Panc1 (cell line): Measurements from ENCODE around the gene CARTPT. TPM values are rescaled to one million over a fixed set of nuclear protein-coding genes. Genes with fewer than 3 reads are reported as not detected.

ENCODE experiments used
- ATAC-seq: fragments of 200-7000 bp; cut with Tn5 transposase; 2 replicates; pipeline ENCODE4 v1.9.1; 2020; ENCODE audit warnings: mild to moderate bottlenecking, moderate library complexity
- BruUV-seq: library from RNA; stranded (reverse); fragments of 400-500 nt; replicated peaks from 2 replicates; lab custom pipeline; 2021; lab: Mats Ljungman, UMichigan
- CTCF ChIA-PET: fragments of 300-600 bp; sonication (Branson Sonifier 250); formaldehyde crosslinking; loops from one replicate; lab custom pipeline; 2022; ENCODE audit warnings: antibody characterized with exemption; lab: Charles Lee
- POLR2A ChIA-PET: fragments of 300-600 bp; sonication (Branson Sonifier 250); formaldehyde crosslinking; loops from one replicate; lab custom pipeline; 2022; ENCODE audit warnings: antibody characterized with exemption; lab: Charles Lee
- DNase-seq: peaks from one replicate; pipeline ENCODE4 v3.0.0-alpha.2; 2010; ENCODE audit warnings: low read depth, low spot score
- H3K27ac ChIP-seq: 2 replicates; pipeline ENCODE4 v1.5.1; 2011; ENCODE audit warnings: mild to moderate bottlenecking, low read length, inconsistent platforms
- H3K27me3 ChIP-seq: fragments of 200-500 bp; sonication (Bioruptor generic); 2 replicates; pipeline ENCODE4 v1.6.0; 2014; ENCODE audit warnings: low read length, inconsistent platforms; ENCODE audit not compliant: control insufficient read depth, insufficient read depth
- H3K36me3 ChIP-seq: fragments of 200-500 bp; sonication (Bioruptor generic); 2 replicates; pipeline ENCODE4 v1.5.1; 2014; ENCODE audit warnings: inconsistent platforms, mild to moderate bottlenecking, low read length, moderate library complexity; ENCODE audit not compliant: control insufficient read depth, insufficient read depth
- H3K4me1 ChIP-seq: 2 replicates; pipeline ENCODE4 v1.5.1; 2011; ENCODE audit warnings: inconsistent platforms, mild to moderate bottlenecking, low read length, moderate library complexity; ENCODE audit not compliant: control insufficient read depth, insufficient read depth
- H3K4me3 ChIP-seq, 2 experiments: 2 replicates each; pipeline ENCODE4 v1.5.1; 2011 to 2012; ENCODE audit warnings: low read depth in 2 of 2, low read length in 2 of 2, mild to moderate bottlenecking in 2 of 2, inconsistent platforms in 1 of 2, moderate library complexity in 1 of 2
- H3K9me3 ChIP-seq: fragments of 200-500 bp; sonication (Bioruptor generic); 2 replicates; pipeline ENCODE4 v1.5.1; 2014; ENCODE audit warnings: low read depth, mild to moderate bottlenecking, inconsistent platforms, low read length, moderate library complexity; ENCODE audit not compliant: control insufficient read depth, insufficient read depth
- POLR2AphosphoS5 ChIP-seq: IDR thresholded peaks from 2 replicates; pipeline ENCODE4 v1.6.1; 2012; ENCODE audit warnings: mild to moderate bottlenecking, low read depth, low read length, moderate library complexity
- SIN3A ChIP-seq: IDR thresholded peaks from 2 replicates; pipeline ENCODE4 v1.6.1; 2012; ENCODE audit warnings: low read depth, mild to moderate bottlenecking, low read length, moderate library complexity, borderline replicate concordance; ENCODE audit not compliant: insufficient read depth
- TCF7L2 ChIP-seq: IDR thresholded peaks from 2 replicates; pipeline ENCODE4 v1.6.1; 2011; ENCODE audit warnings: mild to moderate bottlenecking, low read depth, low read length, inconsistent platforms
- in situ Hi-C: cut with HindIII; loops from 2 replicates; pipeline ENCODE4 v1.10.0; 2016; ENCODE audit warnings: low sequenced_read_pairs, low pct_unique_long_range_greater_than_20kb
- intact Hi-C: fragments of 100-400 bp; cut with micrococcal nuclease; formaldehyde crosslinking; loops from one replicate; pipeline ENCODE4 v1.10.0; 2022; ENCODE audit not compliant: unreplicated experiment
- total RNA-seq: library from RNA; stranded (reverse); gene quantifications from one replicate; pipeline ENCODE4 v1.2.1, GENCODE V29; 2021; ENCODE audit not compliant: unreplicated experiment
- TF ChIP-seq, protein P1 (sequence below): fragments of 450-650 bp; IDR thresholded peaks from 2 replicates; pipeline ENCODE4 v1.5.1; 2017; ENCODE audit warnings: mild to moderate bottlenecking
- TF ChIP-seq, protein P2 (sequence below), 2 experiments: IDR thresholded peaks; 2 replicates each; pipeline ENCODE4 v1.6.1; 2011 to 2012; ENCODE audit warnings: low read depth in 2 of 2, control low read depth in 1 of 2, low read length in 1 of 2, mild to moderate bottlenecking in 1 of 2, moderate library complexity in 1 of 2; ENCODE audit not compliant: insufficient read depth in 1 of 2

Gene CARTPT
- total RNA-seq, 1 experiment from 2014 or later: not detected

DNA sequence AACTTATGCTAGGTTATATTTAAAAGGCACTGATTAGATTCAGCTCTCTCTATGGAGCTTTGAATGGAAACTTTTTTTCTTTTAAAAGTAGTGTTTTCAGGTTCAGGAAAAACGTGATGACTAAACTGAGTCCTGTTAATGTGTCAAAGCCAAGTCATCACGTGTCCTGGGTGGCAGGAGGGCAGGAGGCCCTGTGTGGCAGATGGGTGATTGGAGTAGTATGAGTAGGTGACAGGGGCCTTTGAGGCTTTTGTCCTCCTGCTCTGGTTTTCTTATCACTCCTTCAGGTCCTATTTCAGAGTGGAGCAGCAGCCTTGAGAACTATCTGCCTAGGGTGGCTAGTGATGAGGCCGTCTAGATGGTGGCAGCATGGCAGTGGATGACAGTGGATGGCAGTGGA, 17.7 kb upstream of the CARTPT start:
- Histone ChIP-seq H3K27ac (no peak overlapping the region), H3K4me1 (no peaks in the 10 kb centered on the region), H3K27me3 (peaks cover 14% of the 10 kb centered on the region), H3K9me3 (no peaks in the 10 kb centered on the region), H3K4me3 (no peak overlapping the region), H3K36me3 (no peaks in the 10 kb centered on the region)
- TF ChIP-seq, protein P1, sequence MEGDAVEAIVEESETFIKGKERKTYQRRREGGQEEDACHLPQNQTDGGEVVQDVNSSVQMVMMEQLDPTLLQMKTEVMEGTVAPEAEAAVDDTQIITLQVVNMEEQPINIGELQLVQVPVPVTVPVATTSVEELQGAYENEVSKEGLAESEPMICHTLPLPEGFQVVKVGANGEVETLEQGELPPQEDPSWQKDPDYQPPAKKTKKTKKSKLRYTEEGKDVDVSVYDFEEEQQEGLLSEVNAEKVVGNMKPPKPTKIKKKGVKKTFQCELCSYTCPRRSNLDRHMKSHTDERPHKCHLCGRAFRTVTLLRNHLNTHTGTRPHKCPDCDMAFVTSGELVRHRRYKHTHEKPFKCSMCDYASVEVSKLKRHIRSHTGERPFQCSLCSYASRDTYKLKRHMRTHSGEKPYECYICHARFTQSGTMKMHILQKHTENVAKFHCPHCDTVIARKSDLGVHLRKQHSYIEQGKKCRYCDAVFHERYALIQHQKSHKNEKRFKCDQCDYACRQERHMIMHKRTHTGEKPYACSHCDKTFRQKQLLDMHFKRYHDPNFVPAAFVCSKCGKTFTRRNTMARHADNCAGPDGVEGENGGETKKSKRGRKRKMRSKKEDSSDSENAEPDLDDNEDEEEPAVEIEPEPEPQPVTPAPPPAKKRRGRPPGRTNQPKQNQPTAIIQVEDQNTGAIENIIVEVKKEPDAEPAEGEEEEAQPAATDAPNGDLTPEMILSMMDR: no peak
- TF ChIP-seq TCF7L2: no peak
- no peak for TF ChIP-seq SIN3A
- TF ChIP-seq POLR2AphosphoS5: no peak
- TF ChIP-seq, protein P2, sequence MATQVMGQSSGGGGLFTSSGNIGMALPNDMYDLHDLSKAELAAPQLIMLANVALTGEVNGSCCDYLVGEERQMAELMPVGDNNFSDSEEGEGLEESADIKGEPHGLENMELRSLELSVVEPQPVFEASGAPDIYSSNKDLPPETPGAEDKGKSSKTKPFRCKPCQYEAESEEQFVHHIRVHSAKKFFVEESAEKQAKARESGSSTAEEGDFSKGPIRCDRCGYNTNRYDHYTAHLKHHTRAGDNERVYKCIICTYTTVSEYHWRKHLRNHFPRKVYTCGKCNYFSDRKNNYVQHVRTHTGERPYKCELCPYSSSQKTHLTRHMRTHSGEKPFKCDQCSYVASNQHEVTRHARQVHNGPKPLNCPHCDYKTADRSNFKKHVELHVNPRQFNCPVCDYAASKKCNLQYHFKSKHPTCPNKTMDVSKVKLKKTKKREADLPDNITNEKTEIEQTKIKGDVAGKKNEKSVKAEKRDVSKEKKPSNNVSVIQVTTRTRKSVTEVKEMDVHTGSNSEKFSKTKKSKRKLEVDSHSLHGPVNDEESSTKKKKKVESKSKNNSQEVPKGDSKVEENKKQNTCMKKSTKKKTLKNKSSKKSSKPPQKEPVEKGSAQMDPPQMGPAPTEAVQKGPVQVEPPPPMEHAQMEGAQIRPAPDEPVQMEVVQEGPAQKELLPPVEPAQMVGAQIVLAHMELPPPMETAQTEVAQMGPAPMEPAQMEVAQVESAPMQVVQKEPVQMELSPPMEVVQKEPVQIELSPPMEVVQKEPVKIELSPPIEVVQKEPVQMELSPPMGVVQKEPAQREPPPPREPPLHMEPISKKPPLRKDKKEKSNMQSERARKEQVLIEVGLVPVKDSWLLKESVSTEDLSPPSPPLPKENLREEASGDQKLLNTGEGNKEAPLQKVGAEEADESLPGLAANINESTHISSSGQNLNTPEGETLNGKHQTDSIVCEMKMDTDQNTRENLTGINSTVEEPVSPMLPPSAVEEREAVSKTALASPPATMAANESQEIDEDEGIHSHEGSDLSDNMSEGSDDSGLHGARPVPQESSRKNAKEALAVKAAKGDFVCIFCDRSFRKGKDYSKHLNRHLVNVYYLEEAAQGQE (IDR thresholded peaks at IDR 0.05; ENCODE audit: insufficient read depth in 1 of 2, low read depth in 2 of 2, low read length in 1 of 2): no peak
- BruUV-seq: no TSS peak
- no peak for ATAC-seq
- ChIA-PET POLR2A (no interaction called here), CTCF (interaction anchor here (0.5 kb wide), 1 partner anchor 79 kb away, joined by 3 read pairs; no protein-coding TSS in a partner anchor)
- in situ Hi-C loops (no loop called here), intact Hi-C loops (no loop called here)
- no peak for DNase-seq

DNA sequence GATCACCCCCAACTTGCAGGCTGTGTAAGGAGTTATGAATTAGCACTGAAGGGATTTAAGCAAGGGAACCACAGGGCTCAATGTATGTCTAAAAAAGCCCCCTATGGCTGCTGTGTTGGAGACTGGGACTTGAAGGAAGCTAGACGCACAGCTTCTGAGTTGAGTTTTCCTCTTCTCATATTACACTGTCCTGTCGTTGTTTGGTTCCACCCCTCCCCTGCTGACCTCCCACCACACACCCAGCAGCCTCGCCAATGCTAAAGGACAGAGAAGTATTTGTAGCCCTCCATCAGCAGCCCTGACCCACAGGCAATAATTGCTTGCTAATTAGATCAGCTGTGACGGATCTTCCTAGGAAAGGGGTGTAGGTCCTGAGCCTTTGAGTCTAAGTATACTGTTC, 15.1 kb upstream of the CARTPT start:
- Histone ChIP-seq H3K36me3 (no peaks in the 10 kb centered on the region), H3K4me3 (no peak overlapping the region), H3K27ac (no peak overlapping the region), H3K4me1 (no peaks in the 10 kb centered on the region), H3K9me3 (no peaks in the 10 kb centered on the region), H3K27me3 (peaks cover 20% of the 10 kb centered on the region)
- ChIA-PET POLR2A (no interaction called here), CTCF (no interaction called here)
- in situ Hi-C loops (no loop called here), intact Hi-C loops (no loop called here)
- no TSS peak for BruUV-seq
- TF ChIP-seq SIN3A (no peak), TCF7L2 (no peak), POLR2AphosphoS5 (no peak)
- TF ChIP-seq, protein P2 (IDR thresholded peaks at IDR 0.05; ENCODE audit: insufficient read depth in 1 of 2, low read depth in 2 of 2, low read length in 1 of 2): no peak
- TF ChIP-seq, protein P1: no peak
- DNase-seq (no peak), ATAC-seq (no peak)
